IPS-20b (cell line): ENCODE measurements around the gene H1-8.
A peak's percentile ranks its signal among the peaks of the same experiment; 100 is the strongest.

Source experiments
- H3K27ac ChIP-seq: one replicate; pipeline ENCODE4 v1.5.1; 2013; ENCODE audit warnings: low read length
- H3K27me3 ChIP-seq: 2 replicates; pipeline ENCODE4 v1.6.1; 2013; ENCODE audit warnings: mild to moderate bottlenecking, low read length, inconsistent platforms; ENCODE audit not compliant: insufficient read depth
- H3K36me3 ChIP-seq: 2 replicates; pipeline ENCODE4 v1.6.1; 2013; ENCODE audit warnings: low read depth, mild to moderate bottlenecking, inconsistent platforms, low read length, moderate library complexity; ENCODE audit not compliant: insufficient read depth
- H3K4me1 ChIP-seq: 2 replicates; pipeline ENCODE4 v1.6.1; 2013; ENCODE audit warnings: mild to moderate bottlenecking, control low read depth, inconsistent platforms, low read length, moderate library complexity; ENCODE audit not compliant: insufficient read depth
- H3K4me3 ChIP-seq: 2 replicates; pipeline ENCODE4 v1.5.1; 2013; ENCODE audit warnings: mild to moderate bottlenecking, low read length, inconsistent platforms
- H3K9ac ChIP-seq: 2 replicates; pipeline ENCODE4 v1.6.1; 2013; ENCODE audit warnings: low read depth, mild to moderate bottlenecking, inconsistent platforms, low read length, moderate library complexity
- H3K9me3 ChIP-seq: 2 replicates; pipeline ENCODE4 v1.6.1; 2013; ENCODE audit warnings: mild to moderate bottlenecking, low read depth, low read length, inconsistent platforms; ENCODE audit not compliant: insufficient read depth

H1-8 gene

GRCh38 chr3:129581623-129582022 is 38.6 kb downstream of the H1-8 start:
- Histone ChIP-seq H3K27ac (no peak overlapping the region), H3K4me3 (no peak overlapping the region), H3K9ac (no peak overlapping the region), H3K9me3 (no peaks in the 10 kb centered on the region), H3K4me1 (no peaks in the 10 kb centered on the region), H3K27me3 (no peaks in the 10 kb centered on the region), H3K36me3 (peaks cover 4% of the 10 kb centered on the region; the same call in 1 of the 2 replicates)

- H3K4me1 ChIP-seq: no peaks in the 10 kb centered on the region
- H3K9me3 ChIP-seq: no peaks in the 10 kb centered on the region
- peaks cover 4% of the 10 kb centered on the region; the same call in 1 of the 2 replicates for H3K36me3 ChIP-seq
- H3K4me3 ChIP-seq: no peak overlapping the region
- H3K9ac ChIP-seq: no peak overlapping the region
- H3K27me3 ChIP-seq: no peaks in the 10 kb centered on the region
- no peak overlapping the region for H3K27ac ChIP-seq
These were observed 39.8 kb downstream of the H1-8 start for GRCh38 chr3:129582799-129583198.

- Histone ChIP-seq H3K9me3 (no peaks in the 10 kb centered on the region), H3K36me3 (peaks cover 4% of the 10 kb centered on the region; the same call in 1 of the 2 replicates), H3K9ac (no peak overlapping the region), H3K4me3 (no peak overlapping the region), H3K4me1 (no peaks in the 10 kb centered on the region), H3K27me3 (no peaks in the 10 kb centered on the region), H3K27ac (no peak overlapping the region)
These were observed 40.3 kb downstream of the H1-8 start for GRCh38 chr3:129583289-129583688.

GRCh38 chr3:129584631-129585030 is 41.7 kb downstream of the H1-8 start:
- Histone ChIP-seq H3K4me3 (no peak overlapping the region), H3K27ac (no peak overlapping the region), H3K9me3 (no peaks in the 10 kb centered on the region), H3K27me3 (no peaks in the 10 kb centered on the region), H3K9ac (no peak overlapping the region), H3K4me1 (no peaks in the 10 kb centered on the region), H3K36me3 (peaks cover 4% of the 10 kb centered on the region; the same call in 1 of the 2 replicates)

GRCh38 chr3:129585949-129586657 is 43.1 kb downstream of the H1-8 start:
- no peaks in the 10 kb centered on the region for H3K27me3 ChIP-seq
- peaks cover 4% of the 10 kb centered on the region; the same call in 1 of the 2 replicates for H3K36me3 ChIP-seq
- H3K4me1 ChIP-seq: peaks cover 5% of the 10 kb centered on the region; the same call in 1 of the 2 replicates
- no peak overlapping the region for H3K27ac ChIP-seq
- H3K9ac ChIP-seq: no peak overlapping the region
- H3K9me3 ChIP-seq: no peaks in the 10 kb centered on the region
- H3K4me3 ChIP-seq: no peak overlapping the region

GRCh38 chr3:129586746-129587430 is 43.9 kb downstream of the H1-8 start:
- Histone ChIP-seq H3K9ac (no peak overlapping the region), H3K27me3 (no peaks in the 10 kb centered on the region), H3K9me3 (no peaks in the 10 kb centered on the region), H3K4me3 (no peak overlapping the region), H3K36me3 (peaks cover 4% of the 10 kb centered on the region; the same call in 1 of the 2 replicates), H3K4me1 (peaks cover 11% of the 10 kb centered on the region; the same call in 1 of the 2 replicates), H3K27ac (no peak overlapping the region)

GRCh38 chr3:129587566-129588210 is 44.7 kb downstream of the H1-8 start:
- H3K9me3 ChIP-seq: no peaks in the 10 kb centered on the region
- H3K9ac ChIP-seq: no peak overlapping the region
- no peak overlapping the region for H3K4me3 ChIP-seq
- peaks cover 4% of the 10 kb centered on the region; the same call in 1 of the 2 replicates for H3K36me3 ChIP-seq
- no peak overlapping the region for H3K27ac ChIP-seq
- H3K27me3 ChIP-seq: no peaks in the 10 kb centered on the region
- peaks cover 16% of the 10 kb centered on the region for H3K4me1 ChIP-seq

- H3K27ac ChIP-seq: peak overlapping the region; percentile 20
- no peak overlapping the region for H3K4me3 ChIP-seq
- H3K27me3 ChIP-seq: no peaks in the 10 kb centered on the region
- peaks cover 4% of the 10 kb centered on the region; the same call in 1 of the 2 replicates for H3K36me3 ChIP-seq
- peaks cover 32% of the 10 kb centered on the region for H3K4me1 ChIP-seq
- no peaks in the 10 kb centered on the region for H3K9me3 ChIP-seq
- no peak overlapping the region for H3K9ac ChIP-seq
These were observed 47.2 kb downstream of the H1-8 start for GRCh38 chr3:129590215-129590614.

GRCh38 chr3:129591932-129592331 is 49.0 kb downstream of the H1-8 start:
- no peaks in the 10 kb centered on the region for H3K9me3 ChIP-seq
- H3K27me3 ChIP-seq: no peaks in the 10 kb centered on the region
- peaks cover 42% of the 10 kb centered on the region for H3K4me1 ChIP-seq
- H3K9ac ChIP-seq: peak overlapping the region; percentile 59; the same call in 1 of the 2 replicates
- no peak overlapping the region for H3K27ac ChIP-seq
- no peaks in the 10 kb centered on the region for H3K36me3 ChIP-seq
- peak overlapping the region; percentile 29; the same call in 1 of the 2 replicates for H3K4me3 ChIP-seq

- Histone ChIP-seq H3K27ac (no peak overlapping the region), H3K4me1 (peaks cover 47% of the 10 kb centered on the region), H3K4me3 (peak overlapping the region; percentile 29; the same call in 1 of the 2 replicates), H3K36me3 (no peaks in the 10 kb centered on the region), H3K9me3 (no peaks in the 10 kb centered on the region), H3K27me3 (no peaks in the 10 kb centered on the region), H3K9ac (peak overlapping the region; percentile 59; the same call in 1 of the 2 replicates)
These were observed 49.6 kb downstream of the H1-8 start for GRCh38 chr3:129592381-129593131.

GRCh38 chr3:129593230-129593594 is 50.2 kb downstream of the H1-8 start:
- H3K27ac ChIP-seq: no peak overlapping the region
- H3K9ac ChIP-seq: peak overlapping the region; percentile 32; the same call in 1 of the 2 replicates
- no peaks in the 10 kb centered on the region for H3K27me3 ChIP-seq
- H3K9me3 ChIP-seq: no peaks in the 10 kb centered on the region
- no peaks in the 10 kb centered on the region for H3K36me3 ChIP-seq
- H3K4me1 ChIP-seq: peaks cover 53% of the 10 kb centered on the region
- peak overlapping the region; percentile 29; the same call in 1 of the 2 replicates for H3K4me3 ChIP-seq
